CD4-positive, CD25-positive, alpha-beta regulatory T cell (primary cell): Measurements from ENCODE around the gene GSG1L. TPM values are rescaled to one million over a fixed set of nuclear protein-coding genes. Genes with fewer than 3 reads are reported as not detected.

Experiments
- ATAC-seq, 2 donors: fragments of 150-1000 bp; cut with Tn5 transposase; one replicate each; pipeline ENCODE4 v1.10.0; 2021; ENCODE audit warnings: low read depth in 2 of 2, moderate number of reproducible peaks in 2 of 2, moderate library complexity in 1 of 2
- DNase-seq, 3 donors: peaks; one replicate each; pipeline versions ENCODE4 v3.0.0 to v3.0.0-alpha.2; 2012 to 2022; ENCODE audit warnings: mixed read lengths in 1 of 3
- H3K27ac ChIP-seq: one replicate; pipeline ENCODE4 v1.7.0; 2013; ENCODE audit warnings: mild to moderate bottlenecking, low read length; ENCODE audit not compliant: insufficient read depth, poor library complexity, severe bottlenecking
- H3K27me3 ChIP-seq: one replicate; pipeline ENCODE4 v1.7.0; 2013; ENCODE audit warnings: low read length; ENCODE audit not compliant: control insufficient read depth, insufficient read depth
- H3K36me3 ChIP-seq: one replicate; pipeline ENCODE4 v1.7.0; 2013; ENCODE audit warnings: mild to moderate bottlenecking, low read length, moderate library complexity; ENCODE audit not compliant: control insufficient read depth, insufficient read depth
- H3K4me1 ChIP-seq: 2 replicates; pipeline ENCODE4 v1.7.0; 2013; ENCODE audit warnings: mild to moderate bottlenecking, low read length; ENCODE audit not compliant: insufficient read depth, control insufficient read depth, poor library complexity, severe bottlenecking
- H3K4me3 ChIP-seq: one replicate; pipeline ENCODE4 v1.7.0; 2013; ENCODE audit warnings: low read depth, mild to moderate bottlenecking, low read length, moderate library complexity
- H3K9me3 ChIP-seq, 2 experiments: 1 replicate in 1 of 2; 2 replicates in 1 of 2; pipeline ENCODE4 v1.7.0; 2013; ENCODE audit warnings: low read length in 2 of 2, mild to moderate bottlenecking in 1 of 2, moderate library complexity in 1 of 2; ENCODE audit not compliant: control insufficient read depth in 2 of 2
- H3K27ac Mint-ChIP-seq, 3 donors: one replicate each; pipeline ENCODE4 v1.8.0; 2020 to 2022; ENCODE audit warnings: mild to moderate bottlenecking in 3 of 3, mixed read lengths in 3 of 3, moderate library complexity in 2 of 3
- H3K27me3 Mint-ChIP-seq: one replicate; pipeline ENCODE4 v1.8.0; 2022; ENCODE audit warnings: mild to moderate bottlenecking, mixed read lengths
- H3K36me3 Mint-ChIP-seq: one replicate; pipeline ENCODE4 v1.8.0; 2020; ENCODE audit warnings: mixed read lengths
- H3K4me1 Mint-ChIP-seq, 4 donors: one replicate each; pipeline ENCODE4 v1.8.0; 2020 to 2022; ENCODE audit warnings: mixed read lengths in 4 of 4, mild to moderate bottlenecking in 1 of 4
- H3K4me3 Mint-ChIP-seq, 4 donors: one replicate each; pipeline ENCODE4 v1.8.0; 2020 to 2022; ENCODE audit warnings: mild to moderate bottlenecking in 4 of 4, mixed read lengths in 4 of 4, moderate library complexity in 3 of 4
- H3K9me3 Mint-ChIP-seq, 7 donors: one replicate each; pipeline ENCODE4 v1.8.0; 2020 to 2022; ENCODE audit warnings: mixed read lengths in 7 of 7, mild to moderate bottlenecking in 3 of 7, moderate library complexity in 2 of 7
- polyA plus RNA-seq, 4 donors: library from polyadenylated mRNA; unstranded; fragments of 300-500 nt; fragmentation: Illumina TruSeq; gene quantifications; one replicate each; pipeline ENCODE4 v1.2.3, GENCODE V29; 2021
- total RNA-seq: library from RNA; stranded (reverse); gene quantifications from one replicate; pipeline ENCODE4 v1.2.3, GENCODE V29; 2022

The GSG1L gene
- total and polyA plus RNA-seq, 5 donors from 2014 or later = 0.15 TPM; not detected in 4

GRCh38 chr16:27767971-27768591 is 295.4 kb downstream of the GSG1L start:
- H3K27me3 Mint-ChIP-seq = no peaks in the 10 kb centered on the region
- H3K27ac ChIP-seq = no peak overlapping the region
- ATAC-seq (no peak), DNase-seq (no peak)
- H3K4me3 Mint-ChIP-seq = no peak overlapping the region
- no peaks in the 10 kb centered on the region for H3K9me3 Mint-ChIP-seq
- H3K9me3 ChIP-seq = no peaks in the 10 kb centered on the region
- H3K36me3 Mint-ChIP-seq = peaks cover 30% of the 10 kb centered on the region
- no peak overlapping the region for H3K4me3 ChIP-seq
- H3K36me3 ChIP-seq = peaks cover 10% of the 10 kb centered on the region
- H3K27ac Mint-ChIP-seq = peak overlapping the region in 1 of 3 donors; percentile 35
- H3K4me1 ChIP-seq = no peaks in the 10 kb centered on the region
- no peaks in the 10 kb centered on the region for H3K27me3 ChIP-seq
- H3K4me1 Mint-ChIP-seq = no peaks in the 10 kb centered on the region

DNA sequence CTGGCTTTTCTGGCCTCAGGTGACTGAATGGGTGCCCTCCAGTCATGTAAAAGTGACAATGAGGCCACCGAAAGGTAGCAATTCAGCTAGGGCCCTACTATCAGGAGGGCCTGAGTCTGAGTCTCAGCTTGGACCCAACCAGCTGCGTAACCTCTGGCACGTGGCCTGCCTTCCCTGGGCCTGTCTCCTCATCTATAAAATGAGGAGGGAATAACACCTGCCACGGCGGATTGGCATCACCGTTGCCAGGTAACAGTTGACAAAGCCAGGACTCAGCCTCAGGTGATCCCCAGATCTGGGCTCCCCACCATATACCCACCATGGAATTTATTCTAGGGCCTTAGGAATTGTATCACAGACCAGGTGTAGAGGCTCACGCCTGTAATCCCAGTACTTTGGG is 296.4 kb downstream of the GSG1L start:
- no peak for DNase-seq
- no peak for ATAC-seq
- Mint-ChIP-seq H3K4me3 (no peak overlapping the region), H3K4me1 (no peaks in the 10 kb centered on the region), H3K9me3 (no peaks in the 10 kb centered on the region), H3K27me3 (no peaks in the 10 kb centered on the region), H3K27ac (no peak overlapping the region), H3K36me3 (peaks cover 35% of the 10 kb centered on the region)
- H3K36me3 ChIP-seq = peaks cover 15% of the 10 kb centered on the region
- no peaks in the 10 kb centered on the region for H3K27me3 ChIP-seq
- no peak overlapping the region for H3K27ac ChIP-seq
- H3K4me3 ChIP-seq = no peak overlapping the region
- no peaks in the 10 kb centered on the region for H3K4me1 ChIP-seq
- H3K9me3 ChIP-seq = no peaks in the 10 kb centered on the region

DNA sequence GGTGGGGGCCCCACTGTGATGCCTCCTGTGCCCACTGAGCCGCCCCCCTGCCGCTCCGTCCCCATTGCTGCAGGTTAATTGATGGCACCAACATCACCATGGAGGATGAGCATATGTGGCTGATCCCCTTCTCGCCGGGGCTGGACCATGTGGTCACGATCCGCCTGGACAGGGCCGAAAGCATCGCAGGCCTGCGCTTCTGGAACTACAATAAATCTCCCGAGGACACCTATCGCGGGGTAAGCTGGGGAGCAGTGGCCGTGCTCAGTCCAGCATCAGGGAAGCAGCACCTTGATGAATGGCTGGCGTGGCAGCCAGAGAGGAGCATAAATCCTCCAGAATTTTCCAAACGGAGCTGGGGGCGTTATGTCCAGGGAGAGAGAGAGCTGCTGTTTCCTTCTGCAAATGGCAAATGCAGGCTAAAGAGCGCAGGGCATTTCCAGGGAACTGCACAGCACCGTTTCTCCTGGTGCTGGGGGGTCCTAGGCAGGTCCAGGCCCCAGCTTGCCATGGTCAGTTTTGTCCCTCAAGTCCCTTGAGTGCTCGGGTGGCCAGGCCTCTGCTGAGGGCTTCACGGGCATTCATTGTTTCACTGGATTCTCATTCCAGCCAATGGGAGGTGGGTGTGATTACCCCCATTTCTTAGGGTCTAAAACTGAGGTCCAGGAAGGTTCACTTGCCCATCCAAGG is 297.1 kb downstream of the GSG1L start:
- Histone ChIP-seq H3K4me3 (no peak overlapping the region), H3K9me3 (no peaks in the 10 kb centered on the region), H3K27me3 (no peaks in the 10 kb centered on the region), H3K36me3 (peaks cover 19% of the 10 kb centered on the region), H3K27ac (no peak overlapping the region), H3K4me1 (no peaks in the 10 kb centered on the region)
- DNase-seq = no peak
- Mint-ChIP-seq H3K4me3 (no peak overlapping the region), H3K36me3 (peaks cover 39% of the 10 kb centered on the region), H3K27me3 (no peaks in the 10 kb centered on the region), H3K27ac (no peak overlapping the region), H3K4me1 (no peaks in the 10 kb centered on the region), H3K9me3 (no peaks in the 10 kb centered on the region)
- ATAC-seq = no peak

DNA sequence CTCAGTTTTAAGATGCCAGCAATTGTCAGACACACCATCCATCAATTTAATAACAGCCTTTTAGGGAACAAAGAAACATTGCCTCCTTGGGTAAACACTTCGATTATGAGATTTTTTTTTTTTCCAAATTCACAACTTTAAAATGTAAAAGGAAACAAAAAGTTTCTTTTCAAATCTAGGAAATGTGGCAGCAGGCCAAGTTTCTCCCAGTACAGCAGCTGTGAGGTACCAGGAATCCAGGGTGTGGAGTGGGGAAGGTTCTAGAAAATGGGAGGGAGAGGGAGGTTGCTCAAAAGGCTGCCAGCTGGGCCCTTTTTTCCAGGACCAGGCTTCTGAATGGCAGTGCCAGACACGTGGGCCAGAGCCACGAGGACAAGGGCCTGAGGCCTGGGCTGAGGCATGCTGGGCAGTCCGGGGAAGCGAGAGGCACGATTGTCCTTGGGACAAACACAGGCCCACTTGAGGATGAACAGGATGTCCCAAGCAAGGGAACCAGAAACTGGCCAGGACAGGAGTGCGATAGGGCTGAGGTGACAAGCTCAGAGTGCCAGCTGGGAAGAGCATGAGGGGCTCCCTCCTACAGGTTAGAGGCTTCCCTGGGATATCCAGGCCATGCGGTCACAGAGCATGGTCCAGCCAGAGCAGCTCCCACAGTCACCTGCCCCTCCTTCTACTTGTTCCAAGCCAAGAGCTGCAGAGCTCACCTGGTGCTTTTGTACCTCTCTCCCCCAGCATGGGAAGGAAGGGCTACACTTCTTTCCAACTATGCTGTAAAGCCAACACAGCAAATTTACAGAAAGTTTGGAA is 298.4 kb downstream of the GSG1L start:
- no peak overlapping the region for H3K4me3 ChIP-seq
- H3K27ac Mint-ChIP-seq = no peak overlapping the region
- H3K9me3 Mint-ChIP-seq = no peaks in the 10 kb centered on the region
- H3K4me1 ChIP-seq = no peaks in the 10 kb centered on the region
- no peak overlapping the region for H3K4me3 Mint-ChIP-seq
- H3K27me3 ChIP-seq = no peaks in the 10 kb centered on the region
- H3K4me1 Mint-ChIP-seq = no peaks in the 10 kb centered on the region
- peaks cover 14% of the 10 kb centered on the region for H3K36me3 ChIP-seq
- DNase-seq (no peak), ATAC-seq (no peak)
- no peaks in the 10 kb centered on the region for H3K27me3 Mint-ChIP-seq
- H3K36me3 Mint-ChIP-seq = peaks cover 43% of the 10 kb centered on the region
- no peak overlapping the region for H3K27ac ChIP-seq
- H3K9me3 ChIP-seq = no peaks in the 10 kb centered on the region

DNA sequence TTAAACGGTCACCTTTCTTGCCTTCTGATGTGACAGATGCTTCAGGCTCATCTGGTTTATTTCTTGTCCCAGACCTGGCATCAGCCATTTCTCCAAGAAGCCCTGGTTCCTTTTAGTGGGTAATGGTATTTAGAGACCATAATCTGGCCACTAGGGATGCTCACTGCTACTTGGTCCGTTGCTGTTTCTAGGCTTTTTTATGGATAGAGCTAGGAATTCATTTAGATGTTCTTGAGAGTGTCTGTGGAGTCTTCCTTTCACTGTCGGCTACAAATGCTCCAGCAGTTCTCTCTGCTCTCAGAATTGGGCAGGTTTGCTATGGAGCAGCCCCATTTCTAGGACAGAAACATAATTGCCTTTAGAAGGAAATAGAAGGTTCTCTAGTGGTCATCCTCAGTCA is 299.1 kb downstream of the GSG1L start:
- no peak for DNase-seq
- no peaks in the 10 kb centered on the region for H3K4me1 ChIP-seq
- no peak overlapping the region for H3K4me3 ChIP-seq
- Mint-ChIP-seq H3K9me3 (no peaks in the 10 kb centered on the region), H3K4me1 (no peaks in the 10 kb centered on the region), H3K4me3 (no peak overlapping the region), H3K36me3 (peaks cover 40% of the 10 kb centered on the region), H3K27ac (no peak overlapping the region), H3K27me3 (no peaks in the 10 kb centered on the region)
- H3K27ac ChIP-seq = no peak overlapping the region
- no peak for ATAC-seq
- H3K36me3 ChIP-seq = peaks cover 14% of the 10 kb centered on the region
- no peaks in the 10 kb centered on the region for H3K27me3 ChIP-seq
- H3K9me3 ChIP-seq = no peaks in the 10 kb centered on the region

DNA sequence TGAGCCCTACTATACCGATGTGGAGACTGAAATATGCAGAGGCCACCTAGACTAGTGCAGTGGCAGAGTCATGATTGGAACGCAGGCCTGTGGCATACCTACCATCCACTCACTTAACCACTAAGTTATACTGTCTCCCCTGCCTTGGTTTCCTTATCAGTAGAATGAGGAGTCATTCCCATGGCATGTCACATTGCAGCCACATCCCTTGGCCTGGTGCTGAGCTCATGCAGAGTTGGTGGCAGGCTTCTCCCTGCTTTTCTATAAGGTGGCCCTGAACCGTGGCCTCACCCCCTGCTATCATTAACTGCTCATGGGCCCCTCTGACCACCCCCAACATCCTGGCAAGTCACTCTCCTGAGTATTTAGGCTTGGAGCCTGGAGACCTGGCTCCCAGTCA is 301.1 kb downstream of the GSG1L start:
- Mint-ChIP-seq H3K4me3 (no peak overlapping the region), H3K4me1 (peaks cover 0 to 3% (median 0%) of the 10 kb centered on the region in 4 donors), H3K9me3 (no peaks in the 10 kb centered on the region), H3K27me3 (no peaks in the 10 kb centered on the region), H3K36me3 (peaks cover 51% of the 10 kb centered on the region), H3K27ac (no peak overlapping the region)
- DNase-seq (no peak), ATAC-seq (no peak)
- H3K9me3 ChIP-seq = no peaks in the 10 kb centered on the region
- H3K27ac ChIP-seq = no peak overlapping the region
- H3K4me3 ChIP-seq = no peak overlapping the region
- peaks cover 14% of the 10 kb centered on the region for H3K36me3 ChIP-seq
- H3K27me3 ChIP-seq = no peaks in the 10 kb centered on the region
- no peaks in the 10 kb centered on the region for H3K4me1 ChIP-seq

DNA sequence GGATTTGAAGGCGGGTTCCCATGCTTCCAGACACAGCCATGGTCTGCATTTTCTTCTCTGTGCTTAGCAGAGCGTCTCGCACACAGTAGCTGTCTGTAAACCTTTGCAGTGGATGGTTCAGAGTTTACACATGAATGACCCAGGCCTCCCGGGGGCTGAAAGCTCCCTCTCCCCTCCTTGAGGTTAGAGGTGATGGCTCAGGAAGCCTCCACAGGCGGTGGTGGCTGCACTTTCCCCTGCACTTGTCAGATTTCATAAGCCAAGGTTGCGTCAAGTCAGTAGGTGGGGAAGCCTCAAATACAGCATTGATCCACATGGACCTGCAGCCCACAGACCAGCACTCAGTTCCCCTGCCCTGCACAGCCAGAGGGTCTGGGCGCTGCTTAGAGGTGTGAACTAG is 301.7 kb downstream of the GSG1L start:
- peaks cover 0 to 3% (median 0%) of the 10 kb centered on the region in 4 donors for H3K4me1 Mint-ChIP-seq
- no peak overlapping the region for H3K4me3 Mint-ChIP-seq
- no peaks in the 10 kb centered on the region for H3K9me3 Mint-ChIP-seq
- Histone ChIP-seq H3K36me3 (peaks cover 14% of the 10 kb centered on the region), H3K4me3 (no peak overlapping the region), H3K27me3 (no peaks in the 10 kb centered on the region), H3K4me1 (no peaks in the 10 kb centered on the region), H3K27ac (no peak overlapping the region), H3K9me3 (no peaks in the 10 kb centered on the region)
- peaks cover 54% of the 10 kb centered on the region for H3K36me3 Mint-ChIP-seq
- H3K27ac Mint-ChIP-seq = peak overlapping the region in 1 of 3 donors; percentile 48
- DNase-seq (no peak), ATAC-seq (no peak)
- no peaks in the 10 kb centered on the region for H3K27me3 Mint-ChIP-seq
